OCI-LY1 (cell line): Measurements from ENCODE around the gene RNF114.

Experiments used
- H2AFZ ChIP-seq: fragments of 200-600 bp; sonication (generic), shearing (Covaris generic); 2 replicates; pipeline ENCODE4 v1.6.0; 2014; ENCODE audit warnings: antibody characterized with exemption, mild to moderate bottlenecking, low read length
- H3F3A ChIP-seq: fragments of 200-600 bp; sonication (generic), shearing (Covaris generic); 2 replicates; pipeline ENCODE4 v1.6.0; 2014; ENCODE audit warnings: mild to moderate bottlenecking, antibody characterized with exemption, low read length, moderate library complexity; ENCODE audit not compliant: insufficient read depth
- H3K27ac ChIP-seq: fragments of 200-600 bp; sonication (generic); 2 replicates; pipeline ENCODE4 v1.5.1; 2014; ENCODE audit warnings: low read length, mixed run types, mild to moderate bottlenecking, low read depth; ENCODE audit not compliant: poor library complexity, severe bottlenecking
- H3K27me3 ChIP-seq: fragments of 200-600 bp; sonication (generic); 2 replicates; pipeline ENCODE4 v1.6.0; 2014; ENCODE audit warnings: antibody characterized with exemption, mild to moderate bottlenecking, low read length, moderate library complexity; ENCODE audit not compliant: insufficient read depth
- H3K36me3 ChIP-seq: fragments of 200-600 bp; sonication (generic); 2 replicates; pipeline ENCODE4 v1.6.1; 2014; ENCODE audit warnings: mild to moderate bottlenecking, antibody characterized with exemption, low read length, moderate library complexity, mixed read lengths; ENCODE audit not compliant: insufficient read depth
- H3K4me1 ChIP-seq: fragments of 200-600 bp; sonication (generic); 2 replicates; pipeline ENCODE4 v1.5.1; 2014; ENCODE audit warnings: mild to moderate bottlenecking, low read length, moderate library complexity; ENCODE audit not compliant: insufficient read depth, severe bottlenecking
- H3K4me2 ChIP-seq: fragments of 200-600 bp; sonication (generic), shearing (Covaris generic); 2 replicates; pipeline ENCODE4 v1.6.1; 2014; ENCODE audit warnings: low read length
- H3K4me3 ChIP-seq: fragments of 200-600 bp; sonication (generic); 2 replicates; pipeline ENCODE4 v1.5.1; 2014; ENCODE audit warnings: low read length, low read depth, mild to moderate bottlenecking, mixed read lengths; ENCODE audit not compliant: poor library complexity, severe bottlenecking
- H3K79me2 ChIP-seq: fragments of 200-600 bp; shearing (Covaris generic); 2 replicates; pipeline ENCODE4 v1.6.1; 2016; ENCODE audit warnings: mixed run types, low read length, mixed read lengths; ENCODE audit not compliant: insufficient read depth
- H3K9ac ChIP-seq: fragments of 200-600 bp; sonication (generic), shearing (Covaris generic); 2 replicates; pipeline ENCODE4 v1.6.1; 2014; ENCODE audit warnings: mild to moderate bottlenecking, low read length, mixed read lengths
- H3K9me2 ChIP-seq: fragments of 200-600 bp; sonication (generic), shearing (Covaris generic); 2 replicates; pipeline ENCODE4 v1.6.1; 2014; ENCODE audit warnings: low read depth, mild to moderate bottlenecking, low read length, mixed read lengths
- H3K9me3 ChIP-seq: fragments of 200-600 bp; shearing (Covaris generic); 2 replicates; pipeline ENCODE4 v1.6.1; 2014; ENCODE audit warnings: low read length, mixed read lengths
- H4K20me1 ChIP-seq: fragments of 200-600 bp; sonication (generic), shearing (Covaris generic); 2 replicates; pipeline ENCODE4 v1.6.0; 2016; ENCODE audit warnings: mild to moderate bottlenecking, low read length; ENCODE audit not compliant: insufficient read depth
- CTCF ChIP-seq: fragments of 200-600 bp; sonication (generic), shearing (Covaris generic); IDR thresholded peaks from 2 replicates; pipeline ENCODE4 v1.5.1; 2017; ENCODE audit warnings: mild to moderate bottlenecking, antibody characterized with exemption, low read length, moderate library complexity, mixed read lengths
- EZH2 ChIP-seq: fragments of 200-600 bp; sonication (generic), shearing (Covaris generic); IDR thresholded peaks from 2 replicates; pipeline ENCODE4 v1.8.0; 2017; ENCODE audit warnings: borderline replicate concordance, mixed run types, mild to moderate bottlenecking, antibody characterized with exemption, low read length, moderate library complexity, mixed read lengths

The RNF114 gene

GRCh38 chr20:49906615-49907154 is 29.5 kb upstream of the RNF114 start:
- Histone ChIP-seq H3K4me3 (no peak overlapping the region), H3F3A (no peaks in the 10 kb centered on the region), H3K27ac (no peak overlapping the region), H2AFZ (no peak overlapping the region), H3K79me2 (no peaks in the 10 kb centered on the region), H3K4me1 (no peaks in the 10 kb centered on the region), H3K9me3 (no peaks in the 10 kb centered on the region), H3K27me3 (no peaks in the 10 kb centered on the region), H3K36me3 (peaks cover 51% of the 10 kb centered on the region), H3K9me2 (no peaks in the 10 kb centered on the region), H4K20me1 (no peaks in the 10 kb centered on the region), H3K4me2 (no peak overlapping the region), H3K9ac (no peak overlapping the region)
- no peak for TF ChIP-seq EZH2
- TF ChIP-seq CTCF = no peak

GRCh38 chr20:49907405-49908257 is 28.6 kb upstream of the RNF114 start:
- Histone ChIP-seq H3K9me2 (no peaks in the 10 kb centered on the region), H3K27me3 (no peaks in the 10 kb centered on the region), H3F3A (no peaks in the 10 kb centered on the region), H3K4me3 (no peak overlapping the region), H3K4me2 (no peak overlapping the region), H3K9me3 (no peaks in the 10 kb centered on the region), H3K4me1 (no peaks in the 10 kb centered on the region), H3K27ac (no peak overlapping the region), H2AFZ (no peak overlapping the region), H3K9ac (no peak overlapping the region), H3K79me2 (no peaks in the 10 kb centered on the region), H3K36me3 (peaks cover 51% of the 10 kb centered on the region), H4K20me1 (no peaks in the 10 kb centered on the region)
- TF ChIP-seq CTCF = no peak
- no peak for TF ChIP-seq EZH2

GRCh38 chr20:49908258-49908565 is 28.0 kb upstream of the RNF114 start:
- Histone ChIP-seq H3K27me3 (no peaks in the 10 kb centered on the region), H3K36me3 (peaks cover 51% of the 10 kb centered on the region), H3K9me2 (no peaks in the 10 kb centered on the region), H3K79me2 (no peaks in the 10 kb centered on the region), H2AFZ (no peak overlapping the region), H4K20me1 (no peaks in the 10 kb centered on the region), H3K4me1 (no peaks in the 10 kb centered on the region), H3K9me3 (no peaks in the 10 kb centered on the region), H3K4me3 (no peak overlapping the region), H3K9ac (no peak overlapping the region), H3K4me2 (no peak overlapping the region), H3F3A (no peaks in the 10 kb centered on the region), H3K27ac (no peak overlapping the region)
- TF ChIP-seq EZH2 = no peak
- TF ChIP-seq CTCF = no peak
